HS-5 (cell line): Measurements from ENCODE around the gene ANP32A.

ENCODE experiments used
- DNase-seq: peaks from one replicate; pipeline ENCODE4 v3.0.0-alpha.2; 2012; ENCODE audit warnings: low read depth

The ANP32A gene

GRCh38 chr15:68797599-68798345 lies 22.9 kb downstream of the ANP32A start:
- no peak for DNase-seq

DNA sequence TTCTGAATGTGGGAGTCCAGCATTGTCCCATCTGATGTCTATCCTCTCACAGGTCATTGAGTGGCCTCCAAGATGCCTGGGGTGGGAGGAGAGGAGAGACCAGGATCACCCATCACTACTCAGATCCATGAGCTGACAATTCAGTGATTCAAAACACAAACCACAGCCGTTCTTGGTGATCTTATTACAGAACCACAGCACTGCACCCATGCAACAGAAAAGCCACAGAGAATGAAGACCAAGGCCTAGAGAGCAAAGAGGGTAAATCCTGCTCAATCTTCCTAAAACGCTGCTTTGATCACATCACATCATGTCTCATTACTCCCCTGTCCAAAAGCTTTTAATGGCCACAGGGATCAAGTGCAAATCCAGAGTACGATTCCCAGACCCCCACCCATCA lies 23.5 kb downstream of the ANP32A start:
- DNase-seq, result no peak

DNA sequence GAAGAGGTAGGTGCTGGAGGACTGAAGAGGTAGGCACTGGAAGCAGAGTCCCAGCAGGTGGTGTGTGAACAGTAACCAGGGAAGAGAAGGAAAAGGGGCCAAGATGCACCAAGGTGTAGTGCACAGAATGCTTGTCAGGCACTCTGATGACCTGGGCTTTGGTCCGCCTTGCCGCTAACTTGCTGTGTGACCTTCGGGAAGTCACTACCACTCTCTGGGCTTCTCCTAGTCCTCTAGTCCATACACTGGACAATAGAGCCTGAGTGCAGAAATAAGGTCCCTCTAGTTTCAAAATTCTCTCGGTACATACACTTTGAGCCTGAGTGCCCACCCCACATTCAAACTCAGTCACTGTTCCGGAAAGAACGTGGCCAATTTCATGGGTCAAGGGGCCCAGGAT lies 24.1 kb downstream of the ANP32A start:
- DNase-seq, result no peak

DNA sequence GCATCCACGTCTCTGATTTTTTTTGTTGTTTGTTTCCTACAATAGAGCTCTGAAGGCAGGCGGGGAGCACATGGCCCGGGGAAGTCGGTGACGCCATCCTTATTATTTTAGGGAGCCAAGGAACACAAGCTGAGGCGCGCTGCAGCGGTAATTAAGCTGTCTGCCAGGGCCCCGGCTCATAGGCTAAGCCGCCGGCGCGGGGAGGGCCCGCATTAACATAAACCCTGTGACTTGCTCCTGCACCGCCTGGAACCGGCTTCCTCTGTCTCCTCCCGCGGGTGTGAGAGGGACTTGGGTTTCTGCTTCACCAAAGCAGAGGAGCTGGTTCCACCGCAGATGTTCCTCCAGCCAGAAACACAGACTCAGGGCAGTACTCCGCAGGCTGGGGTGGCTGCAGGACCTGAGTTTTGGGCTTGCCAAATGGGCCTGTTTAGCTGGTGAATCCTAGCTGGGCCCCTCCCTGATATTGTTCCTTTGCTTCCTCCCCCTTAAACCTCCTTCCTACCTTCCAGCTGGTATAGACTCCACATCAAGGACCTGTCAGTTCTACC lies 25.3 kb downstream of the ANP32A start:
- DNase-seq, result no peak

- no peak for DNase-seq
Measured at GRCh38 chr15:68794863-68795262, 25.8 kb downstream of the ANP32A start.

DNA sequence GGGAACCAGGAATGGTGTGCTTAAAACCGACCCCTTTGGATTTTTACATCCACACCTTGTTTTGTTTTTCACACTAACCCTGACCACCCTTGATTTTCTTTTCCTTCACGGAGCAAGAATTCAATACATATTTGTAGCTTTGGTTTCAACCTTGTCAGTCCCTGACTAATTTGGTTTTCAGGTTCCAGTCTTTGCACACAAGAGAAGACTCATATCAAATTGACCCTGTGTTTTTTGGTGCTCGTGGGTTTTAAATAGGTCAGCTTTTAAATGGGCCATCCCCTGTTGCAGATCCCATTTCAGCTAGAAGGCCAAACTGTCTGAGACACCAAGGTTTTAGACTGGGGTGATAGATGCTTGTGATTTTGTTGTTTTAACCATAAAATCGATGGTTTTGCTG lies 26.4 kb downstream of the ANP32A start:
- no peak for DNase-seq

DNA sequence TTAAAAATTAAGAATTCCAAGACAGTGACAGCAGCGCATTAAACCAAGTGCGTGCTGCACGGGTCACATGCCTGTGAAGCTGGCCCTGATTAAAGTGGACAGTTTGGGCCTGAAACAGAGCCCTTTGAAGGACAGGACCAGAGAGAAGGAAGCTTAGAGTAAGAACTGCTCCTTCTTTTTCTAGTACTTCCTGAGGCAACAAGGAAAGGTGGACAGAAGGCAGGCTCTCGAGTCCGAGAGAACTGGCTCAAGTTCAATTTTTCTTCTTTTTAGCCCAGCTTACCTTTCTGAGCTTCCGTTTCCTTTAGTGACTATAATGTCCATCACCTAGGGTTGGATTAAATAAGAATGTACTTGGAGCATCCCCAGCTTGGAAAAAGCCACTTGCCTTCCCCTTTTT lies 26.9 kb downstream of the ANP32A start:
- DNase-seq, result no peak

DNA sequence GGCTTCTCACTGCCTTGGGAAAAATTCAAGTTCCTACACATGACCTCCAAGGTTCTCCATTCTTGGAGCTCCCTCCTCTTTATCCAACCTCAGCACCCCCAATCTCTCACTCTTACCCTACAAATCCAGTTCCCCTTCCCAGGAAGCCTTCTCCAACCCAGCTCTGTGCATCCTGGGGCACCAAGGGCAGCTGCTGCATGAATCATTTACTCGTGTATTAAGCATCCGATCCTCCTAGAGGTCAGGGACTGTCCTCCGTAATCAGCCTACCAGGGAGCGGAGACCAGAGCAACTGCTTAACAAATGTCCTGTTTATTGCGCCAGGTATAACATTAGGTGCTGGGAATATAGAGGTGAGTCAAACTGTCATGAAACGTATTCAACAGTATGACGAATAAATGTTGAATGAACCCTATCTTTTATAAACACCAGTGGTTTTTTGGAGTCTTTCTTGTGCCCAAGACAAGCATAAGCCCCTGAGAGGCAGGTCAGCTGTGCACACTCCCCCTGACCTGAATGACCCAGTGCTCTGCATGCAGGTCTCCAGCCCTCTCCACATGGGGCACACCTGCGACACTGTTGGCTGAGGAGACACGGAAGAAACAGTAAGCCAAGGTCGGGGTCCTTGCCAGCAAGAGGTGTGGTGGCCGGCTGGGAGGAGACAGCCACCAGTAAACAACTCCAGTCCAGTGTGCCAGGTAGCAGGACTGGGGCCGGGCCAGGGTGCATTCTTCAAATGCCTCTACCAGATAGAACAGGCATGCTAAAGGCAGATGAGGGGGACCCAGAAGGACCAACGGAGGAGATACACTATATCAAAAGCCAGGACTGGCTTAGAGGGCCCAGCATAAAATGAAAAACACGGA lies 27.6 kb downstream of the ANP32A start:
- no peak for DNase-seq

- DNase-seq, result no peak
Measured at GRCh38 chr15:68791431-68792283, 29.0 kb downstream of the ANP32A start.

DNA sequence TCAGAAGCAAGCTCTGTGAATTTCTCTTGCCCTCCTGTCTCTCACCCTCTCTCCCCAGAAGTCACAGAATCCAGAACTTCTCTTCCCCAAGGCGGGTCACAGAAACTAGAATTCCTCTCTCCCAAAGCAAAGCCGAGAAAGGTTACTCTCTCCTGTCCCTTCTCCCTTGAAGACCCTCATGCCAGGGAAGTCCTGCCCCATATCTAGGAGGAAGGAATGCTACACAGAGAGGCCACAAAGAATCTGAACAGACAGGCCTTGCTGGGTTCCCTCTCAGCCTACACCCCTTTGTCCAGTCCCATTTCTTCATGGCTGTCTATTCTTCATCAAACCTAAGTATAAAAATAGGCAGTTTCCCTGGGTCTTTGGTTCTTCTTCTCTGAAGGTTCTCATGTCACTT lies 29.8 kb downstream of the ANP32A start:
- no peak for DNase-seq

- no peak for DNase-seq
Measured at GRCh38 chr15:68790242-68790575, 30.5 kb downstream of the ANP32A start.

- DNase-seq, result no peak
Measured at GRCh38 chr15:68789534-68790241, 31.0 kb downstream of the ANP32A start.

DNA sequence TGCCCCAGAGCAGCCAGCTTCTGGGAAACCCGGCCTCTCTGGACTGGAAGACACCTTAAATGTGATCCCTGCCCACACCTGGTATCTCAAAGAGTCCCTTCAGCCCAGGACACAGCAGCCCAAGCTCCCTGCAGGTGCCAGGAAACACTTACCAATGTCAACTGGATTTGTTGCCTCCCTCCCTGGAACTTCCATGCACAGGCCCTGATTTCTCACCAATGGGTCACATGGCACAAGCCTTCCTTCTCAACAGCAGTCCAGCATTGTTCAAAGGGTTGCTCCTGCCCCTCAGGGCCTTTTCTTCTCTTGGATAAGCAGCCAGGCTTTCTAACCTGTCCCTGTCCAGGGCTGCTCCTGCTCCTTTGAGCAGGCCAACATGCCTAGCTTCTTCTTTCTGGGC lies 31.6 kb downstream of the ANP32A start:
- no peak for DNase-seq

DNA sequence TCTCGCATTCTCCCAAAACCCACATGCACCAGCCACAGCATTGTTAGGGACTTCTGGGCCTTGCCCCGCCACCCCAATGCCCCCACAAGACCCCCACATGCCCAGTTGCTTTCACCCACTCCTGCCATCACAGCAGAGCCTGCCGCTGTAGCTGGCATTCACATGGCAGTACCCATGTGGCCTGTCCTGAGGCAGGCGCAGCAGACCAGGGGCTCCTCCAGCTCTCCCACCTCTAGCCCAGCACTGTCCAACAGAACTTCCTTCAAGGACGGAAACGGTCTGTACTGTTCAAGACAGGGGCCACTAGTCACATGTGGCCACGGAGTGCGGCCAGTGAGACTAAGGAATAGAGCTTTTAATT lies 32.5 kb downstream of the ANP32A start:
- no peak for DNase-seq

DNA sequence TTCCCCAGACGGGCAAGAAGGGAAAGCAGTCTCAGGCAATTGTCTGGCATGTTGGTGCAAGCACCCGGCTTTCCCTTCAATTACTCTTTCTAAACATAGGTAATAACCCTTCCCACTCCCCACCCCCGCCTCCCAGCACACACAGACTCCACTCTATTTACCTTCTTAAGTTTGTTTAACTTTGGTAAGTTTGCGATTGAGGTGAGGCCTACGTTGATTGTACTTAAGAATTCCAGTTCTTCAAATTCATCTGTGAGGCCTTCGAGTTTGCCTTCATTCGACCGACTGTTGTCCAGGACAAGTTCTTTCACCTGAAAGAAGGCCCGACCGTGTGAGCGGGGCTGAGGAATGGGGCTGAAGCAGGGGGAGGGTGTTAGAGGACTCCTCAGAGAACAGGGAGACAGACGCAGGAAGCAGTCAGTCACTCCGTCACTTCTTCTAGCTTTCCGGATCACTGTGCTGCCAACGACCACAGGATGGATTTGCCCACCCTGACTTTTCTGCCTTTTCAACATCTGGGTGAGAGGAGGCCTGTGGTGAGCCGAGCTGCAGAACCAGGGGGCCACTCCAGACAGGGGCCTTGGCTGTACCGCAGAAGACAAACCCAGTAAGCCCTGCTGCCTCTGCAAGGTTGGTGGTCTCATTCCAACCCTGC lies 33.0 kb downstream of the ANP32A start:
- DNase-seq, result no peak

- DNase-seq, result no peak
Measured at GRCh38 chr15:68786753-68787152, 33.9 kb downstream of the ANP32A start.

- DNase-seq, result no peak
Measured at GRCh38 chr15:68785541-68785940, 35.2 kb downstream of the ANP32A start.

- DNase-seq, result no peak
Measured at GRCh38 chr15:68784206-68784605, 36.5 kb downstream of the ANP32A start.

DNA sequence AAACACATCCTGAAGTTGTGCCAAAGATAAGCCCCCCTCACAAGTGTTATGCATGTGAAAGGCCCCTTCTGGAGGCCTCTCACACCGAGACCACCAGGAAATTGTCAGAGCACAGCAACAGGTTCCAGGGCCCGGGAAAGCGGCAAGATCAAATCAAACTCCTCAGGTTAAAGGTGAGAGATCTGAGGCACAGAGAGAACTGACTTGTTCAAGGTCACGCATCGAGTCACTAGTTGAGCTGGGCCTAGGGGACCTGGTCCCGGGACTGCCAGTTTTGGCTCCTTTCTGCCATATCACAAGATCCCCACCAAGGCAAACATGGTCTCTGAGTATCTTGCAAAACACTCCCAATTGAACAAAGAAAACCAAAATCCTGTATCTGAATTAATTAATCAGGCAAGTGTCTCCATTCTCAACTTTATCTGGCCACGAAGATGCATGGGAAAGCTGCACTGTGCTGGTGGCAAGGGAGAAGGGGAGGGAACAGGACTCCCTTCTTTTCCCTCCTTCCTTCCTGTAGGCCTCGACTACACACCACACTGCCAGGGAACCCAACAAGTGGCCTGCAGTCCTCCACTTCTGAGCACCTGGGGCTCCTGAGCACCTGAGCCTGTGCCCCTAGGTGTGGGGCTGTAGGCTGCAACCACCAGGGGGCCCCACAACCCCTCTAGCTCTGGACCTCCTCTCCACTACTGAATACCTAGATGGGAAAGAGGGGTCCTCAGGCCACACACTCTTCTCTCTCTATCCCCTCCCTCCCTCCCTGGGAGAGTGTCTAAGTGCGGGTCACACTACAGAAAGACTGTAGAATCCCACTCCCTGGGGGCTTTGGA lies 37.3 kb downstream of the ANP32A start:
- DNase-seq, result no peak

DNA sequence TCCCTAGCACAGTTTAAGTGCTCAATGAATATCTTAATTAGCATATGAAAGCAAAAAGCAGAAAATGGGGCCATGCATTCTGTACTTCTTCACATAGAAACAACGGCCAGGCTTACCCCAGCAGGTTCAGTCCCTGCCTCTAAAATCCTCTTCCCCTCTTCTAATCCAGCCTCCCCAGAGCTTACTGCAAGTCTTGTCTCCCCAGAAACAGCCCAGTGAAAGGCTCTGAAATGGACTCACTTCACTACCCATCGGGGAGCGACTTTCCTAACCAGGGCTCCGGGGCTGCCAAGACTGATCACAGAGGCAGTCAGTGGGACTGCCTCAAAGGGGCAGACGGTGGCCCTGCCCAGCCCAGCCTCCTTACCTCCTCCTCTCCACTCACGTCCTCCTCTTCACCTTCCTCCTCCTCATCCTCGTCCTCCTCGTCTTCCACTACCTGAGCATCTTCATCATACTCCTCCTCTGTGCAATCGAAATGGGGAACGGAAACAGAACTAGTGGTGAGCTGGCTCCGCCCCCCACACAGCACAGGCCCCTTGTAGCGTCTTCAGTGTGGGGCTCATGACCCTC lies 38.0 kb downstream of the ANP32A start:
- no peak for DNase-seq
